Measurements from ENCODE around the gene SMAD1.
"Not testable (repeated sequence)": the region's sequence is repeated elsewhere in the genome, so short reads cannot be mapped to it uniquely, and the experiment has no call there.

Gene SMAD1

GRCh38 chr4:145531859-145532258 is 50.2 kb downstream of the SMAD1 start:
- no peak for DNase-seq (ENCODE audit: low read depth)
- H3K4me3 ChIP-seq (replicated peaks; ENCODE audit: low read depth, low read length): no peak overlapping the region
- no peak for TF ChIP-seq CTCF (IDR thresholded peaks at IDR 0.05; ENCODE audit: low read length, missing control alignments)

GRCh38 chr4:145533001-145533400 is 51.3 kb downstream of the SMAD1 start:
- TF ChIP-seq CTCF (IDR thresholded peaks at IDR 0.05; ENCODE audit: low read length, missing control alignments): no peak
- DNase-seq (ENCODE audit: low read depth): no peak
- H3K4me3 ChIP-seq (replicated peaks; ENCODE audit: low read depth, low read length): no peak overlapping the region

GRCh38 chr4:145533415-145533814 is 51.8 kb downstream of the SMAD1 start:
- DNase-seq (ENCODE audit: low read depth); H3K4me3 ChIP-seq (replicated peaks; ENCODE audit: low read depth, low read length): not testable (repeated sequence)

GRCh38 chr4:145533961-145534360 is 52.3 kb downstream of the SMAD1 start:
- no peak for TF ChIP-seq CTCF (IDR thresholded peaks at IDR 0.05; ENCODE audit: low read length, missing control alignments)
- H3K4me3 ChIP-seq (replicated peaks; ENCODE audit: low read depth, low read length): no peak overlapping the region
- no peak for DNase-seq (ENCODE audit: low read depth)

GRCh38 chr4:145535202-145535601 is 53.5 kb downstream of the SMAD1 start:
- no peak for TF ChIP-seq CTCF (IDR thresholded peaks at IDR 0.05; ENCODE audit: low read length, missing control alignments)
- no peak overlapping the region for H3K4me3 ChIP-seq (replicated peaks; ENCODE audit: low read depth, low read length)
- DNase-seq (ENCODE audit: low read depth): no peak

- no peak overlapping the region for H3K4me3 ChIP-seq (replicated peaks; ENCODE audit: low read depth, low read length)
- TF ChIP-seq CTCF (IDR thresholded peaks at IDR 0.05; ENCODE audit: low read length, missing control alignments): no peak
- peak; percentile 23 for DNase-seq (ENCODE audit: low read depth)
Measured at GRCh38 chr4:145536044-145536443, 54.4 kb downstream of the SMAD1 start.

GRCh38 chr4:145538596-145538995 is 56.9 kb downstream of the SMAD1 start:
- DNase-seq (ENCODE audit: low read depth): no peak
- H3K4me3 ChIP-seq (replicated peaks; ENCODE audit: low read depth, low read length): no peak overlapping the region
- TF ChIP-seq CTCF (IDR thresholded peaks at IDR 0.05; ENCODE audit: low read length, missing control alignments): no peak

GRCh38 chr4:145539671-145540070 is 58.0 kb downstream of the SMAD1 start:
- TF ChIP-seq CTCF (IDR thresholded peaks at IDR 0.05; ENCODE audit: low read length, missing control alignments): no peak
- H3K4me3 ChIP-seq (replicated peaks; ENCODE audit: low read depth, low read length): no peak overlapping the region
- DNase-seq (ENCODE audit: low read depth): no peak
